Measurements from ENCODE around the gene ZNF146. TPM values are rescaled to one million over a fixed set of nuclear protein-coding genes. Genes with fewer than 3 reads are reported as not detected.

Gene ZNF146
- total and polyA plus RNA-seq, 2 experiments from 2014 or later = 143 to 249 TPM

DNA sequence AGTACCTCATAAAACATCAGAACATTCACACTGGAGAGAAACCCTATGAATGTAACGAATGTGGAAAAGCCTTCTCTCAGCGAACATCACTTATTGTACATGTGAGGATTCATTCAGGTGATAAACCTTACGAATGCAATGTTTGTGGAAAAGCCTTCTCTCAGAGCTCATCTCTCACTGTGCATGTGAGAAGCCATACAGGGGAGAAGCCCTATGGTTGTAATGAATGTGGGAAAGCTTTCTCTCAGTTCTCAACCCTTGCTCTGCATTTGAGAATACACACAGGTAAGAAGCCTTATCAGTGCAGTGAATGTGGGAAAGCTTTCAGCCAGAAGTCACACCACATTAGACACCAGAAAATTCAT lies 22.0 kb downstream of the ZNF146 start:
- H3K36me3 Mint-ChIP-seq (ENCODE audit: low read depth) = peaks cover 74% of the 10 kb centered on the region
- Histone ChIP-seq H3K27me3 (ENCODE audit: insufficient read depth) (no peaks in the 10 kb centered on the region), H3K36me3 (ENCODE audit: insufficient read depth) (peaks cover 45% of the 10 kb centered on the region), H3K4me1 (ENCODE audit: insufficient read depth) (peaks cover 17% of the 10 kb centered on the region), H3K4me2 (no peak overlapping the region), H3K9me2 (ENCODE audit: insufficient read depth) (no peaks in the 10 kb centered on the region), H3K27ac (ENCODE audit: low read depth) (peak overlapping the region; percentile 35; the same call in 1 of the 2 replicates), H4K20me1 (replicated peaks; ENCODE audit: insufficient read depth) (peaks cover 35% of the 10 kb centered on the region), H3K79me2 (replicated peaks; ENCODE audit: insufficient read depth) (peaks cover 17% of the 10 kb centered on the region), H2AFZ (no peak overlapping the region), H3F3A (replicated peaks; ENCODE audit: low read depth) (peaks cover 28% of the 10 kb centered on the region), H3K4me3 (no peak overlapping the region)
- ATAC-seq (no peak), DNase-seq (ENCODE audit: low spot score) (no peak)
- H3K27ac Mint-ChIP-seq = no peak overlapping the region
- H3K27me3 Mint-ChIP-seq (ENCODE audit: insufficient read depth, low read depth, poor library complexity) = peaks cover 3% of the 10 kb centered on the region
- H3K4me3 Mint-ChIP-seq = no peak overlapping the region
- TF ChIP-seq POLR2AphosphoS5 (IDR thresholded peaks at IDR 0.05; ENCODE audit: low read depth) = peak; percentile 23; the same call in 1 of the 2 replicates
- TF ChIP-seq, protein P1, sequence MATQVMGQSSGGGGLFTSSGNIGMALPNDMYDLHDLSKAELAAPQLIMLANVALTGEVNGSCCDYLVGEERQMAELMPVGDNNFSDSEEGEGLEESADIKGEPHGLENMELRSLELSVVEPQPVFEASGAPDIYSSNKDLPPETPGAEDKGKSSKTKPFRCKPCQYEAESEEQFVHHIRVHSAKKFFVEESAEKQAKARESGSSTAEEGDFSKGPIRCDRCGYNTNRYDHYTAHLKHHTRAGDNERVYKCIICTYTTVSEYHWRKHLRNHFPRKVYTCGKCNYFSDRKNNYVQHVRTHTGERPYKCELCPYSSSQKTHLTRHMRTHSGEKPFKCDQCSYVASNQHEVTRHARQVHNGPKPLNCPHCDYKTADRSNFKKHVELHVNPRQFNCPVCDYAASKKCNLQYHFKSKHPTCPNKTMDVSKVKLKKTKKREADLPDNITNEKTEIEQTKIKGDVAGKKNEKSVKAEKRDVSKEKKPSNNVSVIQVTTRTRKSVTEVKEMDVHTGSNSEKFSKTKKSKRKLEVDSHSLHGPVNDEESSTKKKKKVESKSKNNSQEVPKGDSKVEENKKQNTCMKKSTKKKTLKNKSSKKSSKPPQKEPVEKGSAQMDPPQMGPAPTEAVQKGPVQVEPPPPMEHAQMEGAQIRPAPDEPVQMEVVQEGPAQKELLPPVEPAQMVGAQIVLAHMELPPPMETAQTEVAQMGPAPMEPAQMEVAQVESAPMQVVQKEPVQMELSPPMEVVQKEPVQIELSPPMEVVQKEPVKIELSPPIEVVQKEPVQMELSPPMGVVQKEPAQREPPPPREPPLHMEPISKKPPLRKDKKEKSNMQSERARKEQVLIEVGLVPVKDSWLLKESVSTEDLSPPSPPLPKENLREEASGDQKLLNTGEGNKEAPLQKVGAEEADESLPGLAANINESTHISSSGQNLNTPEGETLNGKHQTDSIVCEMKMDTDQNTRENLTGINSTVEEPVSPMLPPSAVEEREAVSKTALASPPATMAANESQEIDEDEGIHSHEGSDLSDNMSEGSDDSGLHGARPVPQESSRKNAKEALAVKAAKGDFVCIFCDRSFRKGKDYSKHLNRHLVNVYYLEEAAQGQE (IDR thresholded peaks at IDR 0.05; ENCODE audit: unreplicated experiment) = no peak
- H3K9me3 Mint-ChIP-seq = peaks cover 3% of the 10 kb centered on the region; the same call in 1 of the 3 replicates
- H3K4me1 Mint-ChIP-seq = peaks cover 18% of the 10 kb centered on the region

DNA sequence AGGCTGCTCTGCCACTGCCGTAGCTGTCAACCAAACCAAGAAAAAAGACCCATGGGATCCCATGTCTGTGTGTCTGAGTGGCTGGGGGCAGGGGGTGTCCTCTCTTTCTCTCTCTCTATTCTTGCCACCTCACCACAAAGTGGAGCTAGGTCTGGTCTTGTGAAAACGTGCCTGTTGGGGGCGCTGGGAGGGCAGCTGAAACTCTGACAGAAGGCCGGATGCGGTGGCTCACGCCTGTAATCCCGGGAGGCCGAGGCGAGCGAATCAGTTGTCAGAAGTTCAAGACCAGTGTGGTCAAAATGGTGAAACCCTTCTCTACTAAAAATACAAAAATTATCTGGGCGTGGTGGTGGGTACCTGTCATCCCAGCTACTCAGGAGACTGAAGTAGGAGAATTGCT lies 29.2 kb downstream of the ZNF146 start:
- Histone ChIP-seq H3K27me3 (ENCODE audit: insufficient read depth) (peaks cover 5% of the 10 kb centered on the region; the same call in 1 of the 2 replicates), H3K4me2 (no peak overlapping the region), H3K36me3 (ENCODE audit: insufficient read depth) (no peaks in the 10 kb centered on the region), H3K4me1 (ENCODE audit: insufficient read depth) (peaks cover 23% of the 10 kb centered on the region), H3K9me2 (ENCODE audit: insufficient read depth) (peaks cover 3% of the 10 kb centered on the region), H3K4me3 (no peak overlapping the region), H3K79me2 (replicated peaks; ENCODE audit: insufficient read depth) (no peaks in the 10 kb centered on the region), H3K27ac (ENCODE audit: low read depth) (no peak overlapping the region), H3F3A (replicated peaks; ENCODE audit: low read depth) (peaks cover 14% of the 10 kb centered on the region; the same call in 1 of the 2 replicates), H2AFZ (no peak overlapping the region), H4K20me1 (replicated peaks; ENCODE audit: insufficient read depth) (peaks cover 3% of the 10 kb centered on the region; the same call in 1 of the 2 replicates)
- peaks cover 5% of the 10 kb centered on the region for H3K27me3 Mint-ChIP-seq (ENCODE audit: insufficient read depth, low read depth, poor library complexity)
- peak; percentile 15 for ATAC-seq
- no peak for TF ChIP-seq CREB1 (CRISPR knock-in tag; IDR thresholded peaks at IDR 0.05; ENCODE audit: low read depth)
- TF ChIP-seq, protein P2, sequence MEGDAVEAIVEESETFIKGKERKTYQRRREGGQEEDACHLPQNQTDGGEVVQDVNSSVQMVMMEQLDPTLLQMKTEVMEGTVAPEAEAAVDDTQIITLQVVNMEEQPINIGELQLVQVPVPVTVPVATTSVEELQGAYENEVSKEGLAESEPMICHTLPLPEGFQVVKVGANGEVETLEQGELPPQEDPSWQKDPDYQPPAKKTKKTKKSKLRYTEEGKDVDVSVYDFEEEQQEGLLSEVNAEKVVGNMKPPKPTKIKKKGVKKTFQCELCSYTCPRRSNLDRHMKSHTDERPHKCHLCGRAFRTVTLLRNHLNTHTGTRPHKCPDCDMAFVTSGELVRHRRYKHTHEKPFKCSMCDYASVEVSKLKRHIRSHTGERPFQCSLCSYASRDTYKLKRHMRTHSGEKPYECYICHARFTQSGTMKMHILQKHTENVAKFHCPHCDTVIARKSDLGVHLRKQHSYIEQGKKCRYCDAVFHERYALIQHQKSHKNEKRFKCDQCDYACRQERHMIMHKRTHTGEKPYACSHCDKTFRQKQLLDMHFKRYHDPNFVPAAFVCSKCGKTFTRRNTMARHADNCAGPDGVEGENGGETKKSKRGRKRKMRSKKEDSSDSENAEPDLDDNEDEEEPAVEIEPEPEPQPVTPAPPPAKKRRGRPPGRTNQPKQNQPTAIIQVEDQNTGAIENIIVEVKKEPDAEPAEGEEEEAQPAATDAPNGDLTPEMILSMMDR (conservative IDR thresholded peaks at IDR 0.05; ENCODE audit: low read depth in 2 of 2) = peak; percentile 56 to 73
- no peak overlapping the region for H3K4me3 Mint-ChIP-seq
- H3K36me3 Mint-ChIP-seq (ENCODE audit: low read depth) = peaks cover 7% of the 10 kb centered on the region
- peaks cover 7% of the 10 kb centered on the region; the same call in 2 of the 3 replicates for H3K9me3 Mint-ChIP-seq
- DNase-seq (ENCODE audit: low spot score) = peak; percentile 79
- no peak overlapping the region for H3K27ac Mint-ChIP-seq
- peaks cover 9% of the 10 kb centered on the region for H3K4me1 Mint-ChIP-seq

All from GM23338 (cell line).